Erythroblast (primary cell): ENCODE measurements around the gene GABRR2.
"Not testable (repeated sequence)": the region's sequence is repeated elsewhere in the genome, so short reads cannot be mapped to it uniquely, and the experiment has no call there.

ENCODE experiments used
- DNase-seq, 2 experiments: peaks; one replicate each; lab custom pipeline; 2025; lab: John Stamatoyannopoulos, UW
- GATA1 ChIP-seq: IDR thresholded peaks from 2 replicates; pipeline ENCODE4 v1.6.1; 2011; ENCODE audit warnings: low read depth, mild to moderate bottlenecking, control low read depth, low read length, moderate library complexity
- POLR2A ChIP-seq: IDR thresholded peaks from 2 replicates; pipeline ENCODE4 v1.6.1; 2011; ENCODE audit warnings: mild to moderate bottlenecking, low read length

GABRR2 gene

GRCh38 chr6:89311853-89312531 lies 3.1 kb downstream of the GABRR2 start:
- TF ChIP-seq POLR2A (no peak), GATA1 (no peak)
- DNase-seq = no peak

DNA sequence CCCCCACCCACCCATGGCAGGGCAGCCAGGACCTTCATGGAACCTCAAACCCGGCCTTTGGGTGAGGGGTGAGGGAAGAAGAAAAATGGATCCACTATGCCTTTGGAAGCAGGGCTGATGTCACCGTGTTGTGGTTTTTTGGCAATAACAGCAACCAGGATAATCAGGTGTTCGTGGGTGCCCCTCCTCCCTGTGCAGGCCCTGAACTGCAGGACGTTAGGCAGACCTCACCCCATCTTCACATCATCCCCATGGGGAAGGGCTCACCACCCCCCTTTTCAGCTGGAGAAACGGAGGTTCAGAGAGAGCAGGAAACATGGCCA lies 3.6 kb downstream of the GABRR2 start:
- DNase-seq = no peak
- no peak for TF ChIP-seq POLR2A
- TF ChIP-seq GATA1 = no peak

DNA sequence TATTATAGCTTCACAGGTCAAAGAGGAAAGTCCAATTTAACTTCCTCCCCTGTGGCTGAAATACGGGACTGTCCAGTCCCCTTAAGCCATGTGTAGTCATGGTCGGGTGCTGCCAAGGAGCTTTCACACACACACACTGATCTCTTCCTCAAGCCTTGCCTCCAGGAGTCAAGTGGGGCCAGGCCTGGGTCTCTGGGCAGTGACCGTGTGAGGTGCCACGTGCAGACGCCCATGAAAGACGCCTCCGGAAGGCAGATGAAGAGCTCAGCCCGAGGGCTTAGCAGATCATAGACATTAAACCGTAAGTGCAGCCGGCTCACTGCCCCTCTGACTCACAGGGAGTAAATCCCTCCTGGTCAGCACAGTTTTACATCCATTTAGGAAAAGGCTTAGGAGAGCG lies 4.2 kb downstream of the GABRR2 start:
- no peak for DNase-seq
- TF ChIP-seq POLR2A (no peak), GATA1 (no peak)

DNA sequence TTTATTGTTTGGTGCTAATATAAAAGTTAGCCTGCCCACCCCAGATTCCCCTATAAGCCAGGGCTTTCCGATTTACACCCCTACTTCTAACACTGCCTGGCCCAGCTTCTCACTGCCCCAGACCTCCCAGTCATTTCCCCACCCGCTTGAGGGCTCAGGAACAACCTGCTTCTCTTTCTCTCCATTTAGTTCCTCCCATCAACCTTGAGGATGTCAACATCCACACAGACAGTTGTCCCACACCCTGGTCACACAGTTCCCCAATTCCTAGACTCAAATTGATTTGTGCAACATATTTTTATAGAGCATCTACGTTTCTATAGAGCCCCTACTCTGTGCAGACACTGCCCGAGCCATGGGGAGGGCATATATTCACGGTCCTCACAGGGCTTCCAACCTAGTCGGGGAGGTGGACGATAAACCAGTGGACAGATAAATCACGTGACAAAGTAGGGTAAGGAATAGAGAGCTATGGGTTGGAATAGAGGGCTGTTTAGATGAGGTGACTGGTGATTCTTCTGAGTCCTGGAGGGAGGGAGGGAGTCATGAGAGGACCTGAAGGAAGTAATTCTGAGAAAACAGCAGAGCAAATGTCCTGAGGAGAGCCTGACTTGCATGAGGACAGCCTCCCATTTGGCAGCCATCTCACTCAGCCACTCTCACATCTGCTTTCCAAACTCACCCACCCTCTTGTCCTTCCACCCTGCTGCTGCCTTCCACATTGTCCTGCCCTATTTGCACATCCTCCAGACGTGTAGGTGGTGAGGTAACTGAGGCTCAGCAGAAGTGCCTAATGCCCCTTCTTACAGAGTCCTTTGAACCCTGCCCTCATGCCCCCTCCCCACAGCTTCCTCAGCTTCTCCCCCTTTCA lies 6.3 kb downstream of the GABRR2 start:
- DNase-seq = no peak
- no peak for TF ChIP-seq POLR2A

GRCh38 chr6:89304517-89304916 lies 10.6 kb downstream of the GABRR2 start:
- not testable (repeated sequence) for DNase-seq

GRCh38 chr6:89302936-89303335 lies 12.2 kb downstream of the GABRR2 start:
- no peak for TF ChIP-seq GATA1
- DNase-seq = peak; percentile 14 to 18

GRCh38 chr6:89302195-89302770 lies 12.8 kb downstream of the GABRR2 start:
- no peak for DNase-seq
- TF ChIP-seq POLR2A (no peak), GATA1 (no peak)

DNA sequence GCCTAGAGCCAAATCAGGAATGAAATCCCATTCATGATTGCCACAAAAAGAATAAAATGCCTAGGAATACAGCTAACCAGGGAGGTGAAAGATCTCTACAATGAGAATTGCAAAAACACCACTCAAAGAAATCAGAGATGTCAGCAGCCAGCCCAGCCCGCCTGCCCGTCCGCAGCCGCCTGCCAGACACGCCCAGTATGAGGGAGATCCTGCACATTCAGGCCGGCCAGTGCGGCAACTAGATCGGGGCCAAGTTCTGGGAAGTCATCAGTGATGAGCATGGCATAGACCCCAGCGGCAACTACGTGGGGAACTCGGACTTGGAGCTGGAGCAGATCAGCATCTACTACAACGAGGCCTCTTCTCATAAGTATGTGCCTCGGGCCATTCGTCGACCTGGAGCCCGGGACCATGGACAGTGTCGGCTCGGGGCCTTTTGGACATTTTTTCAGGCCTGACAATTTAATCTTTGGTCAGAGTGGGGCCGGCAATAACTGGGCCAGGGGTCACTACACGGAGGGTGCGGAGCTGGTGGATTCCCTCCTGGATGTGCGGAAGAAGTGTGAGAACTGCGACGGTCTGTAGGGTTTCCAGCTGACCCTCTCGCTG lies 13.4 kb downstream of the GABRR2 start:
- no peak for DNase-seq
- TF ChIP-seq GATA1 (no peak), POLR2A (no peak)

DNA sequence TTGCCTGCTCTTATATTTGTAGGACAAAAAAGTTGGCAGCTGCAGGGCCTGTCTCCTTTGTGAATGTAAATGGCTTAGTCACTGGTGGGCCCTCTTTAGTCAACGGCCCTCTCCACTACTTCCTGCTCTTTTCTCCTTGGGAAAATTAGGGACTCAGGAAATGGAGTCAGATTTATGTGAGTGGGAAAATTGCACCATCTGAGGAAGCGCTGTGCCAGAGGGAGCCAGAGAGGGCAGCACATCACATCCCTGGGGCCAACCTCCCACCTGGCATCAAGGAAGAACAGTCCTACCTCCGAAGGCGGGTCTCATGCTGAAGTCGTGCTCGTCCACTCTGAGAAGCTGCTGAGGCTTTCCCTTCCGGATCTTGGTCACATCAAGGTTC lies 15.6 kb downstream of the GABRR2 start:
- DNase-seq = no peak
- TF ChIP-seq GATA1 (no peak), POLR2A (no peak)

GRCh38 chr6:89298680-89299465 lies 16.2 kb downstream of the GABRR2 start:
- no peak for DNase-seq
- TF ChIP-seq POLR2A (no peak), GATA1 (no peak)

DNA sequence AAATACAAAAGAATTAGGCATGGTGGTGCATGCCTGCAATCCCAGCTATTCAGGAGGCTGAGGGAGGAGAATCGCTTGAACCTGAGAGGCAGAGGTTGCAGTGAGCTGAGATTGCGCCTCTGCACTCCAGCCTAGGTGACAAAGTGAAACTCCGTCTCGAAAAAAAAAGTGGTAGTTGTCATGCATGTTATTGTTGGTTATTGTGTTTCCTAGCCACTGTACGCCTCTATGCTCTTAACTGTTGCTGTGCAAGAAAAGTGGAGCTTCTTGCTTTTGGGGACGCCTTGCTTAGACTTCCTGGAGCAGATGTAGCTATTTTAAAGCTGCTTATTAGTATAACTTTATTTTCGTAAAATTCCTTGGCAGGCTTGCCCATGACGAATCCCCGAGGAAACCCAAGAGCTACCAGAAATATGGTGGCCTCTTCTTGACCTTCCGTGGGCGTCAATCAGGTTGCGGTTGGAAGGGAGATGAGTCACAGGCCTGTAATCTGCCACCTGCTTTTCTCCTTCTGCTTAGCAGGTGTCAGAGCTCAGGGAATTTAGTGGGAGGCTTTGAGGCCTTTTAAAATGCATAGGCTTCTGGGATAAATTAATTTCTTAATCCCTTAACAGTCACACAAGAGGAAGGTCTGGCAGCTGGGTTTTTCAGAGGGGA lies 17.3 kb downstream of the GABRR2 start:
- TF ChIP-seq GATA1 = no peak
- no peak for TF ChIP-seq POLR2A

DNA sequence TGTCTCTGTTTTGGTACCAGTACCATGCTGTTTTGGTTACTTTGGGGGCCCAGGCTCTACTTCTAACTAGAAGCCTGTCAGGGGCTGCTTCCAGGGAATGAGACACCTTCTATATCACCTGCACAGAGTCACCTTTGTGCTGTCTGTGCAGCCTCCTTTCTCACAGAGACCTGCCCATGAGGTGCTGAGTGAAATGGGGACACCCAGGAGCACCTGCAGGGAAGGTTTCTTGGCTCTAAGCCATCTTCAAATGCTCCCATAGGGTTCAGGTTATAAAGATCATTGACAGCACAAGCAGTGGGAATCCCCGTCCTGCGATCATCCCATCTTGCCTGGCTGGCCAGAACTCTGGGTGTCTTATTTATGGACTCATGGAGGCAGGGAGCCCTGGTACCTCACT lies 19.1 kb downstream of the GABRR2 start:
- no peak for DNase-seq
- TF ChIP-seq GATA1 = no peak
- TF ChIP-seq POLR2A = no peak

More for the DNA sequence above, 17.3 kb downstream of the GABRR2 start:
- DNase-seq = no peak

DNA sequence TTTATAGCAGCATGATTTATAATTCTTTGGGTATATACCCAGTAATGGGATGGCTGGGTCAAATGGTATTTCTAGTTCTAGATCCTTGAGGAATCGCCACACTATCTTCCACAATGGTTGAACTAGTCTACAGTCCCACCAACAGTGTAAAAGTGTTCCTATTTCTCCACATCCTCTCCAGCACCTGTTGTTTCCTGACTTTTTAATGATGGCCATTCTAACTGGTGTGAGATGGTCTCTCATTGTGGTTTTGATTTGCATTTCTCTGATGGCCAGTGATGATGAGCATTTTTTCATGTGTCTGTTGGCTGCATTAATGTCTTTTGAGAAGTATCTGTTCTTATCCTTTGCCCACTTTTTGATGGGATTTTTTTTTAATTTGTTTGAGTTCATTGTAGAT lies 20.0 kb downstream of the GABRR2 start:
- not testable (repeated sequence) for DNase-seq

GRCh38 chr6:89291256-89291819 lies 23.8 kb downstream of the GABRR2 start:
- DNase-seq = no peak
- TF ChIP-seq POLR2A (no peak), GATA1 (no peak)
